GM12874 (cell line): ENCODE results near the gene DKK3.

Source experiments
- TF ChIP-seq, protein P1 (sequence below): IDR thresholded peaks from 2 replicates; pipeline ENCODE4 v1.5.1; 2011; ENCODE audit warnings: low read depth, mild to moderate bottlenecking, control low read depth, low read length, moderate library complexity; ENCODE audit not compliant: insufficient read depth

DKK3 gene

DNA sequence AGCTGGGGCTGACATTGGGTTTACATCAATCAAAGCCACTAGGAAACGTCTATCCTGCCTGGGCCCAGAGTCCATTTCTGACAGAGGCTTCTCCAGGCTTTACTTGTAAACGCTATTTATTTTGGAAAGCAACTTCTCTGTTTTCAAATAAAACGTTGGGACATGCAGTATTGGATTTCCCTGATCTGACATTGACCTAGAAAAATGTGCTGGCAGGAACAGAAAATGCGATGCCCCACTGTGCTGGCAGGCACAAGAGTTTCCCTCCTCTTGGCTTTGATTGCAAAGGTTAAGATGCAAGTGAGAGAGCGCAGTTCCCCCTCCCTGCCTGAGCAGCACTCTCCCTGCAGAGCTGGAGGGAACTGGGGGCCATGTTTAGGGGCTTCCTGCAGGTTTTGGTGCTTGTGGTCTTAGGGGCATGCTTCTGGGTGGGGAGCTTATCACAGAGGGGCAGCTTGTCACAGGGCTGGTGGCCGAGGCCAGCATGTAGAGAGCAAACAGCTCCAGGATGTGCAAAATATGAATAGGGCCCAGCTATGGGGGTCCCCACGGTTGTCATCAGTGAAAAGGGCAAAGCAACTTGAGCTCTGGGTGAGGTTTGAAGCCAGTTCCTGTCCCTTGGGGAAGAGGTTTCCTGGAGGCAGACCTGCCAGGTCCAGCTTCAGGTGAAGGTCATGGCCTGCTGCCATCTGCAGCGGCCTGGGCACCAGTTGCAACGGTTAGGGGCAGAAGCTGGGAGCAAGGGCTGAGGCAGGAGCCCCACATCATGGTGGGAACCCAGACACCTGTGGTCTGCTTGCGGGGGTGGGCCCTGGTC lies 42.3 kb upstream of the DKK3 start:
- TF ChIP-seq, protein P1, sequence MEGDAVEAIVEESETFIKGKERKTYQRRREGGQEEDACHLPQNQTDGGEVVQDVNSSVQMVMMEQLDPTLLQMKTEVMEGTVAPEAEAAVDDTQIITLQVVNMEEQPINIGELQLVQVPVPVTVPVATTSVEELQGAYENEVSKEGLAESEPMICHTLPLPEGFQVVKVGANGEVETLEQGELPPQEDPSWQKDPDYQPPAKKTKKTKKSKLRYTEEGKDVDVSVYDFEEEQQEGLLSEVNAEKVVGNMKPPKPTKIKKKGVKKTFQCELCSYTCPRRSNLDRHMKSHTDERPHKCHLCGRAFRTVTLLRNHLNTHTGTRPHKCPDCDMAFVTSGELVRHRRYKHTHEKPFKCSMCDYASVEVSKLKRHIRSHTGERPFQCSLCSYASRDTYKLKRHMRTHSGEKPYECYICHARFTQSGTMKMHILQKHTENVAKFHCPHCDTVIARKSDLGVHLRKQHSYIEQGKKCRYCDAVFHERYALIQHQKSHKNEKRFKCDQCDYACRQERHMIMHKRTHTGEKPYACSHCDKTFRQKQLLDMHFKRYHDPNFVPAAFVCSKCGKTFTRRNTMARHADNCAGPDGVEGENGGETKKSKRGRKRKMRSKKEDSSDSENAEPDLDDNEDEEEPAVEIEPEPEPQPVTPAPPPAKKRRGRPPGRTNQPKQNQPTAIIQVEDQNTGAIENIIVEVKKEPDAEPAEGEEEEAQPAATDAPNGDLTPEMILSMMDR = no peak

DNA sequence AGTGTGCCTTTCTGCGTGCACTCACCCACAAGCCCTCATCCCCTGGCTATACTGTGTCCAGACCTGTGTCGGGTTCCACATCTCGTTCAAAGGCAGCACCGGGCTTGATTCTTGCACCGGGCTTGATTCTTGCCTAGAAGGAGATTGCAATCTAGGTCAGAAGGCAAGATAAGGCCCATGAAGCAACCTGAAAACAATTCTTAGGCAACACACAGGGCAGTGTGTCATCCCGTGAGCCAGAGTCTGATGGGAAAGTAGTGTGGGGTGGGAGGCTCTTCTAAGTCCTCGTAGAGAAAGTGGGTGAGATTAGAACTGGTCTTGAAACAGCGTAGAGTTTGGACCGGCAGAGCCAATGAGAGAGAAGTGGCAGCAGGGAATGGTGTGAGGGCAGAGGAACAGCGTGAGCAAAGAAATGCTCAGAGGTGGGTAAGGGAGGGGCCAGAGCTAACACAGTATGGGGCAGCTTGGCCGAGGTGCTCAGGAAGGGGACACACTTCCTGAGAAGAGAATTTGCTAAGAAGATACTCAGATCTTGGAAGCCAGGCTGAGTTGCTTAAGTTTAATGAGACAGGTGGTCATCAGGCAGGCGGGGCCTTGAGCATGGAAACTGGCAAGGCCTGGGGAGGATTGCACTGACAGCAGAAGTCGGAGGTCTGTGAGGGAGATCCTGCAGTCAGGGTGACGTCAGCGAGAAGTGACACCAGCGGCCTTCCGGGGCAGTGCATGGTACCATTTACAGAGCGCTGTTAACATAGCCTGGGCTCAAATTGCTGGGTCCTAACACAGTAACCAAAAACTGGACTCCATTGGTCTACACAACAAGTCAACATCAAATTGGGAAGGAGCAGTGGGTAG lies 40.7 kb upstream of the DKK3 start:
- TF ChIP-seq, protein P1 = no peak

DNA sequence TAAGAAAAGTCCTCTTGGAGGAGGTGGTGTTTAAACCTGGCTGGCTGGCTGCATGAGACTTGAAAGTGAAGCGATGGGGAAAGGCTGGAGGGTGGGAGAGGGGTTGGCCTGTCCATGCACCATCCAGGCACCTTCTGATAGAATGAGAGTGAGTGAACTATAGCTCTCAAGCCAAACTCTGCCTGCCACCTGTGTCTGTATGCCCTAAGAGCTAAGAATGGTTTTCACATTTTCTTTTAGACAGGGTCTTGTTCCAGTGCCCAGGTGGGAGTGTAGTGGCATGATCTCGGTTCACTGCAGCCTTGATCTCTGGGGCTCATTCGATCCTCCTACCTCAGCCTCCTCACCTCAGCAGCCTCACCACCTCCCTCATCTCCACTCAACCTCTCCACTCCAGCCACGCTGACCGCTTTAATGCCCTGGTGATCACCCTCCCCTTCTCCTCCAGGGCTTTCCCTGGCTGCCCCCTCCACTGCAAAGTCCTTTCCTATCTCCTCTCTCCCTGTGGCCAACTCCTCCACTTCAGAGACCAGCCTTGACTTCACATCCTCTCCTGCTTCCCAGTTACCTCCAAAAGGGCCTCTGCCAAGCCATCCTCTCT lies 38.3 kb upstream of the DKK3 start:
- TF ChIP-seq, protein P1 = no peak

DNA sequence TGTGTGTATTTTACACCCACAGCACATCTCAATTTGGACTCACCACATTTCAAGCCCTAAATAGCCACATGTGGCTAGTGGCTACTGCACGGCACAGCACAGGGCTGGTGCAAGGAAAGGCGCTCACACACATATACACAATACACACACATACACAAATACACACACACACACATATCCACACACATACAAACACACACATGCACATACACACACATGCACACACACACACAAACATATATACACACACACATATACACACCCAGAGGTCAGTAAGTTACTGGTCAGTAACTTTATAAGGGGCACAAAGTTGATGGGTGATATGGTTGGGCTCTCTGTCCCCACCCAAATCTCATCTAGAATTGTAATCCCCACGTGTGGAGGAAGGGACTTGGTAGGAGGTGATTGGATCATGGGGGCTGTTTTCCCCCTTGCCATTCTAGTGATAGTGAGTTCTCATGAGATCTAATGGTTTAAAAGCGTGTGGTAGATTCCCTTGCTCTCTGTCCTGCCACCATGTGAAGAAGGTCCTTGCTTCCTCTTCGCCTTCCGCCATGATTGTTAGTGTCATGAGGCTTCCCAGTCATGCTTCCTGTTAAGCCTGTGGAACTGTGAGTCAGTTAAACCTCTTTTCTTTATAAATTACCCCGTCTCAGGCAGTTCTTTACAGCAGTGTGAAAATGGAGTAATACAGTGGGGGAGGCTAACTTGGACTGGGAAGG lies 37.6 kb upstream of the DKK3 start:
- TF ChIP-seq, protein P1 = no peak

DNA sequence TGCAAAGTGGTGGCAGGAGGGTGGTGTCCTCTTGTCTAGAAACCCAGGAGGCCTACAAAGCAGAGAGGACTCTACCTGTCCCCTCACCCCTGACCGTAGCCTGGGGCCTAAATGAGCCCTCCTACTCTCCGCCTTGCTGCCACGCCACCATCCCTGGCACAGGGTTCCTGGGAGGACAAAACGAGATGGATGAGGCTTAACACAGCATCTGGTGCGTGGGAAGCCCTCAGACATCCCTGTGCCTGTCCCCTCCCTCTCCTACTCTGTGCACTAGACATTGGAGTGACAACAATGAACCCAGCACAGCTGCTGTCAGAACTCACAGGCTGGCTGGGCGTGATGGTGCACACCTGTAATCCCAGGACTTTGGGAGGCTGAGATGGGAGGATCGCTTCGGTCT lies 36.4 kb upstream of the DKK3 start:
- TF ChIP-seq, protein P1 = no peak

DNA sequence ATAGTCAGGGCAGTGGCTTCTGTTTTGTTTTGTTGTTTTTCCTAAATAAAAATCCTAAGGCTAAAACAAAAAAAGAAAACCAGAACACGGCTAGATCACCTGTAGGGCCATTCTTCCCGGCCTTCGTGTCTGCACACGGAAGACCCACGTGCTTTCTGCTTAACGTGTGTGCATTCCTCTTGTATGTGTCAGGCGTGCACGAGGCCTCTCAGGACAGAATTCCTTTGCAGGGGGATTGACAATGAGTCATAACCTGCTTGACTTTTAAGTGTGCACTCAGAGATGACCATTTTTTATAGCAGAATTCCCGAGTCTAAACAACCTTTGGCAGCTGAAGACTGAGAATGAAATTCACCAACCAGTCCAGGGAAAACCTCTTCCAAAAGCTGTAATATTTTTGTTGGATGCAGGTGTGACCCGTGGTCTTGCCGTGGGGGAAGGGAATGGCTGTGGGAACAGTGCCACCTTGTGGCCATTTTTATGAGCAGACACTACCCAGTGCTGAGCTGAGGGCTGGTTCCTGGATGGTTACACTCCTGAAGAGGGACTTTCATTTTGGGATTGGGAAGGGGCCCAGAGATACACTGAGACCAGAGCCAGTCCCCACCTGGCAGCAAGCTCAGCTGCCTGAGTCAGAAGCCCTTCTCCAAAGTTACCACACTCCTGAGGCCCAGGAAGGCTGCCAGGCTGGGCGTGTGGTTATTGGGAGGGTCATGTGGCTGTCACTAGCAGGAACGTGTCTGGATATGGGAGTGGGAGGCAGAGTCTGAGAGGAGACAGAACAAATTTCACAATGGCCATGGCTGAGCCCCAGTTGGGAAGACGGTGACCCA lies 35.7 kb upstream of the DKK3 start:
- TF ChIP-seq, protein P1 = peak; percentile 80
